DOHH2 (cell line): Measurements from ENCODE around the gene ATP5IF1.

ENCODE experiments used
- H3F3A ChIP-seq: fragments of 200-600 bp; sonication (generic), shearing (Covaris generic); 2 replicates; pipeline ENCODE4 v1.6.0; 2016; ENCODE audit warnings: antibody characterized with exemption, mild to moderate bottlenecking; ENCODE audit not compliant: control insufficient read depth, insufficient read depth
- H3K27ac ChIP-seq: fragments of 200-600 bp; sonication (generic); 2 replicates; pipeline ENCODE4 v1.5.1; 2014; ENCODE audit warnings: low read depth, mild to moderate bottlenecking, low read length, moderate library complexity
- H3K27me3 ChIP-seq: fragments of 200-600 bp; sonication (generic); 2 replicates; pipeline ENCODE4 v1.6.1; 2014; ENCODE audit warnings: mild to moderate bottlenecking, low read length, mixed read lengths; ENCODE audit not compliant: control insufficient read depth
- H3K36me3 ChIP-seq: fragments of 200-600 bp; sonication (generic); 2 replicates; pipeline ENCODE4 v1.6.1; 2014; ENCODE audit warnings: mild to moderate bottlenecking, low read length, moderate library complexity, mixed read lengths; ENCODE audit not compliant: control insufficient read depth
- H3K4me1 ChIP-seq: fragments of 200-600 bp; sonication (generic); 2 replicates; pipeline ENCODE4 v1.6.1; 2014; ENCODE audit warnings: mild to moderate bottlenecking, low read length, mixed read lengths; ENCODE audit not compliant: control insufficient read depth
- H3K4me2 ChIP-seq: fragments of 200-600 bp; sonication (generic); 2 replicates; pipeline ENCODE4 v1.6.0; 2014; ENCODE audit warnings: mild to moderate bottlenecking, low read length, moderate library complexity
- H3K4me3 ChIP-seq: fragments of 200-600 bp; sonication (generic); 2 replicates; pipeline ENCODE4 v1.5.1; 2014; ENCODE audit warnings: mild to moderate bottlenecking, low read length, mixed read lengths
- H3K79me2 ChIP-seq: fragments of 200-600 bp; sonication (generic); 2 replicates; pipeline ENCODE4 v1.6.1; 2014; ENCODE audit warnings: mild to moderate bottlenecking, low read length, mixed read lengths; ENCODE audit not compliant: control insufficient read depth
- H3K9me2 ChIP-seq: fragments of 200-600 bp; sonication (generic); replicated peaks from 2 replicates; pipeline ENCODE4 v1.6.1; 2014; ENCODE audit warnings: mild to moderate bottlenecking, low read length, mixed read lengths; ENCODE audit not compliant: control insufficient read depth
- H3K9me3 ChIP-seq: fragments of 200-600 bp; sonication (generic); 2 replicates; pipeline ENCODE4 v1.6.1; 2014; ENCODE audit warnings: antibody characterized with exemption, low read length, mixed read lengths; ENCODE audit not compliant: control insufficient read depth, insufficient read depth
- H4K20me1 ChIP-seq: fragments of 200-600 bp; sonication (generic); 2 replicates; pipeline ENCODE4 v1.6.0; 2014; ENCODE audit warnings: low read depth, mild to moderate bottlenecking, antibody characterized with exemption, low read length, moderate library complexity; ENCODE audit not compliant: control insufficient read depth, insufficient read depth
- CTCF ChIP-seq: fragments of 200-600 bp; sonication (generic); IDR thresholded peaks from one replicate; pipeline ENCODE4 v1.5.1; 2014; ENCODE audit warnings: antibody characterized with exemption, mild to moderate bottlenecking, low read depth, low read length; ENCODE audit not compliant: poor library complexity, severe bottlenecking
- EZH2phosphoT487 ChIP-seq: fragments of 200-600 bp; sonication (generic); IDR thresholded peaks from 2 replicates; pipeline ENCODE4 v1.6.1; 2017; ENCODE audit warnings: borderline replicate concordance, mild to moderate bottlenecking, antibody characterized with exemption, low read length, moderate library complexity, mixed read lengths

ATP5IF1 gene

GRCh38 chr1:28193701-28194161, 42.2 kb upstream of the ATP5IF1 start:
- no peaks in the 10 kb centered on the region for H3K79me2 ChIP-seq
- H3K27me3 ChIP-seq = no peaks in the 10 kb centered on the region
- H3K4me1 ChIP-seq = peaks cover 8% of the 10 kb centered on the region; the same call in 1 of the 2 replicates
- H3F3A ChIP-seq = 0 out of 2 replicates have a peak, but pooled peaks cover 2% of the 10 kb centered on the region
- no peak for TF ChIP-seq EZH2phosphoT487
- TF ChIP-seq CTCF = no peak
- no peaks in the 10 kb centered on the region for H4K20me1 ChIP-seq
- H3K4me2 ChIP-seq = no peak overlapping the region
- H3K4me3 ChIP-seq = no peak overlapping the region
- H3K9me3 ChIP-seq = no peaks in the 10 kb centered on the region
- H3K27ac ChIP-seq = no peak overlapping the region
- peaks cover 11% of the 10 kb centered on the region for H3K36me3 ChIP-seq
- no peaks in the 10 kb centered on the region for H3K9me2 ChIP-seq

- Histone ChIP-seq H3K79me2 (no peaks in the 10 kb centered on the region), H3K27me3 (no peaks in the 10 kb centered on the region), H3K4me2 (no peak overlapping the region), H4K20me1 (no peaks in the 10 kb centered on the region), H3K9me3 (no peaks in the 10 kb centered on the region), H3K4me3 (no peak overlapping the region), H3K36me3 (peaks cover 19% of the 10 kb centered on the region), H3K9me2 (no peaks in the 10 kb centered on the region), H3F3A (0 out of 2 replicates have a peak, but pooled peaks cover 2% of the 10 kb centered on the region), H3K27ac (no peak overlapping the region), H3K4me1 (peaks cover 8% of the 10 kb centered on the region; the same call in 1 of the 2 replicates)
- no peak for TF ChIP-seq EZH2phosphoT487
- no peak for TF ChIP-seq CTCF
Observed at GRCh38 chr1:28194326-28195035, 41.4 kb upstream of the ATP5IF1 start.

- Histone ChIP-seq H3K9me2 (no peaks in the 10 kb centered on the region), H3K4me3 (no peak overlapping the region), H3K4me2 (no peak overlapping the region), H3K36me3 (peaks cover 29% of the 10 kb centered on the region), H3K27me3 (no peaks in the 10 kb centered on the region), H3F3A (0 out of 2 replicates have a peak, but pooled peaks cover 2% of the 10 kb centered on the region), H3K79me2 (no peaks in the 10 kb centered on the region), H4K20me1 (no peaks in the 10 kb centered on the region), H3K4me1 (peaks cover 5% of the 10 kb centered on the region; the same call in 1 of the 2 replicates), H3K9me3 (no peaks in the 10 kb centered on the region), H3K27ac (no peak overlapping the region)
- no peak for TF ChIP-seq EZH2phosphoT487
- TF ChIP-seq CTCF = no peak
Observed at GRCh38 chr1:28195780-28196179, 40.1 kb upstream of the ATP5IF1 start.
